Activated CD4-positive, alpha-beta T cell treated with anti-CD3 and anti-CD28 coated beads, Interleukin-2, amount 10 ng/mL, durations not matched to agents 7 days and 5 days (primary cell): ENCODE measurements around the gene C1QTNF3. TPM values are rescaled to one million over a fixed set of nuclear protein-coding genes. Genes with fewer than 3 reads are reported as not detected.
A peak's percentile ranks its signal among the peaks of the same experiment; 100 is the strongest.
"Not testable (repeated sequence)": the region's sequence is repeated elsewhere in the genome, so short reads cannot be mapped to it uniquely, and the experiment has no call there.

ENCODE experiments used
- CTCF ChIA-PET: fragments of 350-600 bp; sonication (Branson Sonifier 250); formaldehyde crosslinking; loops from one replicate; lab custom pipeline; 2021; ENCODE audit warnings: antibody characterized with exemption; lab: Charles Lee
- POLR2A ChIA-PET: fragments of 350-600 bp; sonication (Branson Sonifier 250); formaldehyde crosslinking; loops from one replicate; lab custom pipeline; 2021; ENCODE audit warnings: antibody characterized with exemption; lab: Charles Lee
- DNase-seq: peaks from one replicate; pipeline ENCODE4 v3.0.0-alpha.2; 2020
- H3K27ac Mint-ChIP-seq: one replicate; pipeline ENCODE4 v1.8.0; 2021; ENCODE audit warnings: mild to moderate bottlenecking, moderate library complexity, mixed read lengths
- H3K27me3 Mint-ChIP-seq: one replicate; pipeline ENCODE4 v1.8.0; 2021; ENCODE audit warnings: mixed read lengths
- H3K36me3 Mint-ChIP-seq: one replicate; pipeline ENCODE4 v1.8.0; 2021; ENCODE audit warnings: low read depth, mixed read lengths
- H3K4me1 Mint-ChIP-seq: one replicate; pipeline ENCODE4 v1.8.0; 2021; ENCODE audit warnings: mixed read lengths
- H3K4me3 Mint-ChIP-seq: one replicate; pipeline ENCODE4 v1.8.0; 2021; ENCODE audit warnings: mild to moderate bottlenecking, moderate library complexity, mixed read lengths
- H3K9me3 Mint-ChIP-seq: one replicate; pipeline ENCODE4 v1.8.0; 2021; ENCODE audit warnings: mixed read lengths
- total RNA-seq, 2 experiments: library from RNA; stranded (reverse); gene quantifications; one replicate each; pipeline ENCODE4 v1.2.3, GENCODE V29; 2021

The C1QTNF3 gene
- total RNA-seq, 2 experiments from 2014 or later = 4.5 to 5.2 TPM

GRCh38 chr5:34012791-34013190 lies 30.2 kb downstream of the C1QTNF3 start:
- Mint-ChIP-seq H3K4me3 (no peak overlapping the region), H3K27ac (no peak overlapping the region), H3K9me3 (no peaks in the 10 kb centered on the region), H3K4me1 (peaks cover 15% of the 10 kb centered on the region), H3K36me3 (peaks cover 2% of the 10 kb centered on the region), H3K27me3 (no peaks in the 10 kb centered on the region)
- ChIA-PET CTCF (interaction anchor here (0.7 to 1.1 kb wide), 3 partner anchors 8 to 1574 kb away, joined by 3 read pairs; no protein-coding TSS in a partner anchor), POLR2A (no interaction called here)
- DNase-seq = no peak

- ChIA-PET CTCF (interaction anchor here (0.9 to 1.0 kb wide), 2 partner anchors 14 to 18 kb away, joined by 3 read pairs; no protein-coding TSS in a partner anchor), POLR2A (interaction anchor here (0.8 kb wide), 1 partner anchor 11 kb away, joined by 3 read pairs; no protein-coding TSS in a partner anchor)
- peaks cover 22% of the 10 kb centered on the region for H3K4me1 Mint-ChIP-seq
- no peak overlapping the region for H3K27ac Mint-ChIP-seq
- H3K36me3 Mint-ChIP-seq = peaks cover 4% of the 10 kb centered on the region
- no peaks in the 10 kb centered on the region for H3K27me3 Mint-ChIP-seq
- no peaks in the 10 kb centered on the region for H3K9me3 Mint-ChIP-seq
- no peak for DNase-seq
- no peak overlapping the region for H3K4me3 Mint-ChIP-seq
Measured at GRCh38 chr5:34011536-34011935, 31.5 kb downstream of the C1QTNF3 start.

DNA sequence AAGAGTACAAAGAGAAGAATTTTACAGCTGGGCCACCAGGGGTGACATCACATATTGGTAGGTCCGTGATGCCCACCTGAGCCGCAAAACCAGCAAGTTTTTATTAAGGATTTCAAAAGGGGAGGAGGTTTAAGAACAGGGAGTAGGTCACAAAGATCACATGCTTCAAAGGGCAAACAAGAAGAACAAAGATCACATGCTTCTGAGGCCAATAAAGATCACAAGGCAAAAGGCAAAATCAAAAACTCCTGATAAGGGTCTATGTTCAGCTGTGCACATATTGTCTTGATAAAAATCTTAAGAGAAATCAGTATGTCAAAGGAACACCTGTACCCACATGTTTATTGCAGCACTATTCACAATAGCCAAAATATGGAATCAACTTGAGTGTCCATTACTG lies 32.9 kb downstream of the C1QTNF3 start:
- peaks cover 27% of the 10 kb centered on the region for H3K4me1 Mint-ChIP-seq
- DNase-seq, POLR2A ChIA-PET, CTCF ChIA-PET, H3K36me3 Mint-ChIP-seq, H3K27ac Mint-ChIP-seq, H3K9me3 Mint-ChIP-seq, H3K27me3 Mint-ChIP-seq, H3K4me3 Mint-ChIP-seq: not testable (repeated sequence)

- ChIA-PET POLR2A (no interaction called here), CTCF (no interaction called here)
- H3K4me3 Mint-ChIP-seq = peak overlapping the region; percentile 84
- H3K4me1 Mint-ChIP-seq = peaks cover 28% of the 10 kb centered on the region
- no peaks in the 10 kb centered on the region for H3K9me3 Mint-ChIP-seq
- peaks cover 10% of the 10 kb centered on the region for H3K36me3 Mint-ChIP-seq
- H3K27ac Mint-ChIP-seq = no peak overlapping the region
- no peaks in the 10 kb centered on the region for H3K27me3 Mint-ChIP-seq
- no peak for DNase-seq
Measured at GRCh38 chr5:34009610-34010009, 33.4 kb downstream of the C1QTNF3 start.

DNA sequence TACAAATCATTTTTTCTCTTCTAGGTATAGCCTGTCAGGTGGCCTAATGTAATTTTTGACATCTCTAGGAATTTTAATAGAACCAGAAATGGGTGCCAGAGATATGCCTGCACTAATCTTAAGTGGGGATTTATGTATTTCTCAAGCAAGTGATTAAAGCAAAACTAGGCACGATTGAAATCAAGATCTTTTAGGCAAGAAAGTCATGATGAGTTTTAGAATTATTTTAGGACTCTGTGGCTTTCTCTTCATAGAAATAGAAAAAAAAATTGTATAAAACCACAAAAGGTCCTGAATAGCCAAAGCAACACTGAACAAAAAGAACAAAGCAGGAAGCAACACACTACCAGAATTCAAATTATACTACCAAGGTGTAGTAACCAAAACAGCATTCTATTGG lies 34.2 kb downstream of the C1QTNF3 start:
- H3K27ac Mint-ChIP-seq = peak overlapping the region; percentile 92
- no peak for DNase-seq
- H3K27me3 Mint-ChIP-seq = no peaks in the 10 kb centered on the region
- H3K4me1 Mint-ChIP-seq = peaks cover 28% of the 10 kb centered on the region
- POLR2A ChIA-PET = interaction anchor here (0.7 to 1.1 kb wide), 2 partner anchors 13 to 168 kb away, joined by 3 to 7 read pairs; no protein-coding TSS in a partner anchor
- H3K4me3 Mint-ChIP-seq = peak overlapping the region; percentile 84
- H3K36me3 Mint-ChIP-seq = peaks cover 15% of the 10 kb centered on the region
- CTCF ChIA-PET = interaction anchor here (1.4 kb wide), 1 partner anchor 12 kb away, joined by 4 read pairs; no protein-coding TSS in a partner anchor
- H3K9me3 Mint-ChIP-seq = no peaks in the 10 kb centered on the region

DNA sequence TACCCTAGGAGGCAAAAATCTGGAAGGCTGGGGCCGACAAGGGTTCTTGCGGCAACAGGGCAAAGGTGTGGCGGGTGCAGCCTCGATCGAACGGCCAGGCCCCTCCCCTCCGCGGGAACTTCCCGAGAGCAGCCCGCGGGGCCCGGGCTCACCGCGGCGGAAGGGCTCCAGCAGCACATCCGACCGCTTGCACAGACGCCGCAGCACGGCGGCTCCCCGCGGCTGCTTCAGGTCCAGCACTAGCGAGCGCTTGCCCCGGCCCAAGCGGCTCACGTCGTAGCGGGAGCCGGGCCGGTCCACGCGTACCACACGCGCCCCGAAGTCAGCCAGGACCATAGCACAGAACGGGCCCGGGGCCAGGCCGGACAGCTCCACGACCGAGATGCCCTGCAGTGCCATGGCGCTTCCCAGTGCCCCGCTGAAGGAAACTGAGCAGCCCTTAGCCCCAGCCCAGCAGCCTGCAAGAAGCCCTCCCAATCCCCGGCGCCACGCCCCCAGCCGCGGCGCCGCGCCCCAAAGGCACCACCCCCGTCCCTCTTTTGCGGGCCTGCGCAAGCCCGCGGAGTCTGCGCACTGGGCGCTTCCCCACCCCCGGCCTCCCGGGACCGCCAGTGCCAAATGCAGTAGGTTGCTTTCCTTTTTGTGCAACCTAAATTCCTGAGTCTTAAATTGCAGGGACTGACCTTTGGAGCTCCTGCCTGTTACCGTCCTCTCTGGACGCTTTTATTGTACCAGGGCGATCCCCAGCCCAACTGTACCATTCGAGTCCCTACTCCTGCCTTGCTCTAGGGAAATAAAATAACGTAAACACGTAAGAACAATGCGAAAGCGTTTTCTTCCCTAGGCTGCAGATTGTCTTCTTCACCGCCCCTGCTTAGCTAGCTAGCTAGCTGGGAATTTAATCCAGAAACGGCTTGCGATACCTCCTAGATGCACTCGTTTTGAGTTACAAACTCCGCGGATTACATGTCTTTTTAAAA lies 35.1 kb downstream of the C1QTNF3 start, which contains the start of gene AMACR:
AMACR (minus strand) TSS at position 430 of the 980 bp plus-strand sequence; CDS start at position 399, 31 bp downstream.
- DNase-seq = peak; percentile 94
- POLR2A ChIA-PET = interaction anchor here (0.7 to 1.1 kb wide), 2 partner anchors 14 to 167 kb away, joined by 3 to 7 read pairs; no protein-coding TSS in a partner anchor
- Mint-ChIP-seq H3K27me3 (no peaks in the 10 kb centered on the region), H3K27ac (peak within 1 kb of the TSS; percentile 92), H3K36me3 (peaks cover 19% of the 10 kb centered on the region), H3K9me3 (no peaks in the 10 kb centered on the region), H3K4me3 (peak within 1 kb of the TSS; percentile 84), H3K4me1 (peaks cover 28% of the 10 kb centered on the region)
- CTCF ChIA-PET = interaction anchor here (1.4 kb wide), 1 partner anchor 11 kb away, joined by 4 read pairs; no protein-coding TSS in a partner anchor

DNA sequence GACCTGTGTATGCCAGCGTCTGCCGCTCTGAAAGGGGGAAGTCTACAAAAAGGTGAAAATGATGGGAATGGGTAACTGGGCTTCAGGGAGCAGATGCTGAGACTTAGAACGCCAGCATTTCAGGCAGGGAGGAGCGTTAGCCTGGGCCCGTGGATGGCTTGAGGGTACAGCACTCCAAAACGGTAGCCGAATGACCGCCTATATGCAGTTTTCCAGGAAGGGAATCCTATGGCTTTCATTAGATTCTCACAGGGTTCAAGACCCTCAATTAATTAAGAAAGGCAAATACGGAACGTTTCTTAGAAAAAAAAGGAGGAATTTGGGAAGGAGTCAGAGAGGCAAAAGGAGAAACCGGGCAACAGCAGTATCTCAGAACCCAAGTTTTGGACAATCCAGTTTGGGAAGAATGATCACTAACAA lies 35.8 kb downstream of the C1QTNF3 start:
- no peak for DNase-seq
- ChIA-PET CTCF (interaction anchor here (1.5 kb wide), 1 partner anchor 37 kb away, joined by 3 read pairs; no protein-coding TSS in a partner anchor), POLR2A (no interaction called here)
- Mint-ChIP-seq H3K4me3 (peak overlapping the region; percentile 84), H3K27me3 (no peaks in the 10 kb centered on the region), H3K4me1 (peaks cover 28% of the 10 kb centered on the region), H3K9me3 (no peaks in the 10 kb centered on the region), H3K36me3 (peaks cover 19% of the 10 kb centered on the region), H3K27ac (peak overlapping the region; percentile 92)

- no peaks in the 10 kb centered on the region for H3K27me3 Mint-ChIP-seq
- no peak overlapping the region for H3K4me3 Mint-ChIP-seq
- H3K27ac Mint-ChIP-seq = no peak overlapping the region
- ChIA-PET CTCF (interaction anchor here (0.7 to 1.5 kb wide), 4 partner anchors 8 to 36 kb away, joined by 3 to 5 read pairs (median 4); no protein-coding TSS in a partner anchor), POLR2A (no interaction called here)
- H3K9me3 Mint-ChIP-seq = no peaks in the 10 kb centered on the region
- peaks cover 28% of the 10 kb centered on the region for H3K4me1 Mint-ChIP-seq
- peaks cover 19% of the 10 kb centered on the region for H3K36me3 Mint-ChIP-seq
- no peak for DNase-seq
Measured at GRCh38 chr5:34005681-34006080, 37.3 kb downstream of the C1QTNF3 start.

GRCh38 chr5:34005211-34005610 lies 37.8 kb downstream of the C1QTNF3 start:
- ChIA-PET POLR2A (no interaction called here), CTCF (interaction anchor here (0.7 to 1.3 kb wide), 3 partner anchors 8 to 11 kb away, joined by 3 to 5 read pairs (median 5); no protein-coding TSS in a partner anchor)
- Mint-ChIP-seq H3K4me1 (peaks cover 25% of the 10 kb centered on the region), H3K36me3 (peaks cover 19% of the 10 kb centered on the region), H3K9me3 (no peaks in the 10 kb centered on the region), H3K27me3 (no peaks in the 10 kb centered on the region), H3K27ac (no peak overlapping the region), H3K4me3 (no peak overlapping the region)
- no peak for DNase-seq

- Mint-ChIP-seq H3K27me3 (no peaks in the 10 kb centered on the region), H3K9me3 (no peaks in the 10 kb centered on the region), H3K4me3 (no peak overlapping the region), H3K27ac (no peak overlapping the region), H3K4me1 (peaks cover 20% of the 10 kb centered on the region), H3K36me3 (peaks cover 18% of the 10 kb centered on the region)
- DNase-seq = no peak
- ChIA-PET POLR2A (no interaction called here), CTCF (no interaction called here)
Measured at GRCh38 chr5:34003941-34004340, 39.1 kb downstream of the C1QTNF3 start.

GRCh38 chr5:34002629-34003328 lies 40.2 kb downstream of the C1QTNF3 start:
- Mint-ChIP-seq H3K9me3 (no peaks in the 10 kb centered on the region), H3K4me1 (peaks cover 14% of the 10 kb centered on the region), H3K4me3 (no peak overlapping the region), H3K36me3 (peaks cover 17% of the 10 kb centered on the region), H3K27me3 (no peaks in the 10 kb centered on the region), H3K27ac (no peak overlapping the region)
- ChIA-PET CTCF (interaction anchor here (0.6 kb wide), 1 partner anchor 679 kb away, joined by 3 read pairs; no protein-coding TSS in a partner anchor), POLR2A (no interaction called here)
- DNase-seq = no peak

GRCh38 chr5:34001241-34001841 lies 41.7 kb downstream of the C1QTNF3 start:
- H3K36me3 Mint-ChIP-seq = peaks cover 19% of the 10 kb centered on the region
- H3K9me3 Mint-ChIP-seq = no peaks in the 10 kb centered on the region
- POLR2A ChIA-PET = no interaction called here
- DNase-seq = no peak
- H3K27me3 Mint-ChIP-seq = no peaks in the 10 kb centered on the region
- no peak overlapping the region for H3K4me3 Mint-ChIP-seq
- CTCF ChIA-PET = no interaction called here
- H3K4me1 Mint-ChIP-seq = peaks cover 11% of the 10 kb centered on the region
- no peak overlapping the region for H3K27ac Mint-ChIP-seq
